PFSK-1 (cell line): ENCODE measurements around the gene KRTAP3-1.

Source experiments
- TAF1 ChIP-seq: IDR thresholded peaks from 2 replicates; pipeline ENCODE4 v1.6.1; 2012; ENCODE audit warnings: low read length, control low read depth, borderline replicate concordance; ENCODE audit not compliant: insufficient read depth
- TF ChIP-seq, protein P1 (sequence below), 2 experiments: IDR thresholded peaks; 2 replicates each; pipeline versions ENCODE4 v1.6.1 to v1.8.0; 2011 to 2012; ENCODE audit warnings: low read depth in 2 of 2, low read length in 2 of 2, control low read depth in 1 of 2, inconsistent platforms in 1 of 2, mild to moderate bottlenecking in 1 of 2, moderate library complexity in 1 of 2; ENCODE audit not compliant: insufficient read depth in 1 of 2

DNA sequence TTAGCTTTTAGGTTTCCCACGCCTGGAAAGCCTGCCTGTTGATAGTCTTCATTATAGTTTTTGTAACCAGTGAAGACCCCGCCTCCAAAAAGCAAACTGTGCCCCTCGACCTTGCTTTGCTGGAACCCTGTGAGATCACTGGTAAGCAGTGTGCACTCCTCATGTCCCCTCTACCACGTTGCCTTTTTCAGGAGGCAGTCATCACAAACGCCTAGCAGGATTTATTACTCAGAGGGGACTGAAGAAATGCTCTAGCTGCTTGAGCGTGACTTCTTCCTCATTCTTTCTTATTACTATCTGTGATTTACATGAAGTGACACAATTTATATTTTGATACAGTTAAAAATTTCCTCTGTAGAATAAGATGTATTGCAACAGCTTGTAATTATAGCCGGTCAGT lies 6.5 kb upstream of the KRTAP3-1 start:
- TF ChIP-seq, protein P1, sequence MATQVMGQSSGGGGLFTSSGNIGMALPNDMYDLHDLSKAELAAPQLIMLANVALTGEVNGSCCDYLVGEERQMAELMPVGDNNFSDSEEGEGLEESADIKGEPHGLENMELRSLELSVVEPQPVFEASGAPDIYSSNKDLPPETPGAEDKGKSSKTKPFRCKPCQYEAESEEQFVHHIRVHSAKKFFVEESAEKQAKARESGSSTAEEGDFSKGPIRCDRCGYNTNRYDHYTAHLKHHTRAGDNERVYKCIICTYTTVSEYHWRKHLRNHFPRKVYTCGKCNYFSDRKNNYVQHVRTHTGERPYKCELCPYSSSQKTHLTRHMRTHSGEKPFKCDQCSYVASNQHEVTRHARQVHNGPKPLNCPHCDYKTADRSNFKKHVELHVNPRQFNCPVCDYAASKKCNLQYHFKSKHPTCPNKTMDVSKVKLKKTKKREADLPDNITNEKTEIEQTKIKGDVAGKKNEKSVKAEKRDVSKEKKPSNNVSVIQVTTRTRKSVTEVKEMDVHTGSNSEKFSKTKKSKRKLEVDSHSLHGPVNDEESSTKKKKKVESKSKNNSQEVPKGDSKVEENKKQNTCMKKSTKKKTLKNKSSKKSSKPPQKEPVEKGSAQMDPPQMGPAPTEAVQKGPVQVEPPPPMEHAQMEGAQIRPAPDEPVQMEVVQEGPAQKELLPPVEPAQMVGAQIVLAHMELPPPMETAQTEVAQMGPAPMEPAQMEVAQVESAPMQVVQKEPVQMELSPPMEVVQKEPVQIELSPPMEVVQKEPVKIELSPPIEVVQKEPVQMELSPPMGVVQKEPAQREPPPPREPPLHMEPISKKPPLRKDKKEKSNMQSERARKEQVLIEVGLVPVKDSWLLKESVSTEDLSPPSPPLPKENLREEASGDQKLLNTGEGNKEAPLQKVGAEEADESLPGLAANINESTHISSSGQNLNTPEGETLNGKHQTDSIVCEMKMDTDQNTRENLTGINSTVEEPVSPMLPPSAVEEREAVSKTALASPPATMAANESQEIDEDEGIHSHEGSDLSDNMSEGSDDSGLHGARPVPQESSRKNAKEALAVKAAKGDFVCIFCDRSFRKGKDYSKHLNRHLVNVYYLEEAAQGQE (IDR thresholded peaks at IDR 0.05; ENCODE audit: insufficient read depth in 1 of 2, low read depth in 2 of 2, low read length in 2 of 2) = no peak
- TF ChIP-seq TAF1 = no peak
